Measurements from ENCODE around the gene DIRAS1.

The DIRAS1 gene

GRCh38 chr19:2720777-2721569 lies at the start of gene DIRAS1:
TSS of gene DIRAS1 (minus strand) at chr19:2721372. CDS start at chr19:2717806, 3,566 bp downstream.
- no peak for DNase-seq

- DNase-seq: no peak
Observed at GRCh38 chr19:2770055-2771013, 49.2 kb upstream of the DIRAS1 start.

- DNase-seq: no peak
Observed at GRCh38 chr19:2769218-2769617, 48.0 kb upstream of the DIRAS1 start.

- no peak for DNase-seq
Observed at GRCh38 chr19:2768365-2769132, 47.4 kb upstream of the DIRAS1 start.

- no peak for DNase-seq
Observed at GRCh38 chr19:2767688-2768087, 46.5 kb upstream of the DIRAS1 start.

- DNase-seq: no peak
Observed at GRCh38 chr19:2766594-2767372, 45.6 kb upstream of the DIRAS1 start.

GRCh38 chr19:2765376-2765775 lies 44.2 kb upstream of the DIRAS1 start:
- no peak for DNase-seq

- DNase-seq: no peak
Observed at GRCh38 chr19:2764945-2765344, 43.8 kb upstream of the DIRAS1 start.

- DNase-seq: no peak
Observed at GRCh38 chr19:2763687-2764086, 42.5 kb upstream of the DIRAS1 start.

- no peak for DNase-seq
Observed at GRCh38 chr19:2762783-2763496, 41.8 kb upstream of the DIRAS1 start.

- no peak for DNase-seq
Observed at GRCh38 chr19:2761876-2762782, 41.0 kb upstream of the DIRAS1 start.

- no peak for DNase-seq
Observed at GRCh38 chr19:2761309-2761677, 40.1 kb upstream of the DIRAS1 start.

GRCh38 chr19:2759965-2760364 lies 38.8 kb upstream of the DIRAS1 start:
- no peak for DNase-seq

GRCh38 chr19:2759362-2759761 lies 38.2 kb upstream of the DIRAS1 start:
- no peak for DNase-seq

GRCh38 chr19:2758601-2759313 lies 37.6 kb upstream of the DIRAS1 start:
- no peak for DNase-seq

GRCh38 chr19:2756921-2757881 lies 36.0 kb upstream of the DIRAS1 start:
- no peak for DNase-seq

GRCh38 chr19:2756477-2756876 lies 35.3 kb upstream of the DIRAS1 start:
- no peak for DNase-seq

GRCh38 chr19:2755811-2756210 lies 34.6 kb upstream of the DIRAS1 start:
- no peak for DNase-seq

- no peak for DNase-seq
Observed at GRCh38 chr19:2755448-2755705, 34.2 kb upstream of the DIRAS1 start.
